HG02981 (cell line): Measurements from ENCODE around the gene SHROOM3.

Experiments used
- ATAC-seq: cut with Tn5 transposase; IDR thresholded peaks from one replicate; pipeline ENCODE4 v1.9.1; 2021; ENCODE audit warnings: mild to moderate bottlenecking, moderate library complexity; ENCODE audit not compliant: unreplicated experiment

SHROOM3 gene

GRCh38 chr4:76652389-76652788 is 217.4 kb downstream of the SHROOM3 start:
- no peak for ATAC-seq

GRCh38 chr4:76654084-76654483 is 219.1 kb downstream of the SHROOM3 start:
- ATAC-seq: no peak

GRCh38 chr4:76654791-76655190 is 219.8 kb downstream of the SHROOM3 start:
- ATAC-seq: no peak

GRCh38 chr4:76655566-76656479 is 220.8 kb downstream of the SHROOM3 start:
- ATAC-seq: no peak

- ATAC-seq: no peak
Observed at GRCh38 chr4:76657443-76657842, 222.4 kb downstream of the SHROOM3 start.

- peak; percentile 56 for ATAC-seq
Observed at GRCh38 chr4:76658231-76659102, 223.4 kb downstream of the SHROOM3 start.

- ATAC-seq: peak; percentile 18
Observed at GRCh38 chr4:76659103-76659490, 224.1 kb downstream of the SHROOM3 start.

GRCh38 chr4:76663824-76664223 is 228.8 kb downstream of the SHROOM3 start:
- ATAC-seq: no peak

GRCh38 chr4:76665153-76665552 is 230.1 kb downstream of the SHROOM3 start:
- no peak for ATAC-seq

- no peak for ATAC-seq
Observed at GRCh38 chr4:76665721-76666120, 230.7 kb downstream of the SHROOM3 start.

GRCh38 chr4:76666944-76667532 is 232.0 kb downstream of the SHROOM3 start:
- peak; percentile 81 for ATAC-seq

GRCh38 chr4:76670631-76671030 is 235.6 kb downstream of the SHROOM3 start:
- no peak for ATAC-seq

GRCh38 chr4:76673362-76673761 is 238.3 kb downstream of the SHROOM3 start:
- ATAC-seq: no peak

GRCh38 chr4:76674983-76675382 is 240.0 kb downstream of the SHROOM3 start:
- no peak for ATAC-seq

- ATAC-seq: no peak
Observed at GRCh38 chr4:76677571-76678326, 242.7 kb downstream of the SHROOM3 start.

- no peak for ATAC-seq
Observed at GRCh38 chr4:76679691-76680090, 244.7 kb downstream of the SHROOM3 start.

- peak; percentile 69 for ATAC-seq
Observed at GRCh38 chr4:76680952-76681351, 245.9 kb downstream of the SHROOM3 start.

GRCh38 chr4:76681996-76682395 is 247.0 kb downstream of the SHROOM3 start:
- ATAC-seq: no peak

- no peak for ATAC-seq
Observed at GRCh38 chr4:76683144-76683543, 248.1 kb downstream of the SHROOM3 start.

GRCh38 chr4:76687746-76688448 is 252.9 kb downstream of the SHROOM3 start:
- no peak for ATAC-seq
